Measurements from ENCODE around the gene CRNN. TPM values are rescaled to one million over a fixed set of nuclear protein-coding genes. Genes with fewer than 3 reads are reported as not detected.

Gene CRNN
- total and polyA plus RNA-seq, 2 experiments from 2014 or later = not detected

DNA sequence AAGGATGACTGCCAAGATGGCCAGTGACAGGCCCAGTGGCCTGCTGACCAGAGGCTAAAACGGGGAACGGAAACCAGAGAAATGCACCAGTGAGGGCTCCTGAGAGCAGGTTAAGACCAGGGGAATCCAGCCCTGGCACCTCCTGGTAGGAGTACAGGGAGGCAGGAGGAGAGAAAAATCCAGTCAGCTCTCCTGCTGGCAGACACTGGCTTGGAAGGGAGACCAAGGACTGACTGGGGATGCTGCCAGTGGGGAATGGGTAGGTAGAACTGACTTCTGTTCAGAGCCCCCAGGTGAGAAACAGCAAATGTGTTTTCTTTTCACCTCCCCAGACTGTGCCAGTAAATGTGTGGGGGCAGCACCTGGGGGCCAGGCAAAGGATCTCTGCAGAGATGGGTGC, 27.7 kb upstream of the CRNN start:
- no peaks in the 10 kb centered on the region for H3K79me2 ChIP-seq (replicated peaks; ENCODE audit: insufficient read depth)
- H2AFZ ChIP-seq = peak overlapping the region; percentile 88; the same call in 1 of the 2 replicates

More for the DNA sequence above, 27.7 kb upstream of the CRNN start:
- ATAC-seq (no peak), DNase-seq (ENCODE audit: low spot score) (no peak)
- H3K27me3 ChIP-seq (ENCODE audit: insufficient read depth) = no peaks in the 10 kb centered on the region
- Mint-ChIP-seq H3K27ac (no peak overlapping the region), H3K4me3 (no peak overlapping the region), H3K4me1 (no peaks in the 10 kb centered on the region), H3K36me3 (ENCODE audit: low read depth) (no peaks in the 10 kb centered on the region), H3K27me3 (ENCODE audit: insufficient read depth, low read depth, poor library complexity) (peaks cover 4% of the 10 kb centered on the region), H3K9me3 (no peaks in the 10 kb centered on the region)
- no peaks in the 10 kb centered on the region for H3K36me3 ChIP-seq (ENCODE audit: insufficient read depth)
- no peaks in the 10 kb centered on the region for H4K20me1 ChIP-seq (replicated peaks; ENCODE audit: insufficient read depth)
- H3K4me3 ChIP-seq = no peak overlapping the region
- H3K4me1 ChIP-seq (ENCODE audit: insufficient read depth) = peaks cover 3% of the 10 kb centered on the region; the same call in 1 of the 2 replicates
- no peak overlapping the region for H3K27ac ChIP-seq (ENCODE audit: low read depth)
- no peak overlapping the region for H3K4me2 ChIP-seq
- TF ChIP-seq, protein P1, sequence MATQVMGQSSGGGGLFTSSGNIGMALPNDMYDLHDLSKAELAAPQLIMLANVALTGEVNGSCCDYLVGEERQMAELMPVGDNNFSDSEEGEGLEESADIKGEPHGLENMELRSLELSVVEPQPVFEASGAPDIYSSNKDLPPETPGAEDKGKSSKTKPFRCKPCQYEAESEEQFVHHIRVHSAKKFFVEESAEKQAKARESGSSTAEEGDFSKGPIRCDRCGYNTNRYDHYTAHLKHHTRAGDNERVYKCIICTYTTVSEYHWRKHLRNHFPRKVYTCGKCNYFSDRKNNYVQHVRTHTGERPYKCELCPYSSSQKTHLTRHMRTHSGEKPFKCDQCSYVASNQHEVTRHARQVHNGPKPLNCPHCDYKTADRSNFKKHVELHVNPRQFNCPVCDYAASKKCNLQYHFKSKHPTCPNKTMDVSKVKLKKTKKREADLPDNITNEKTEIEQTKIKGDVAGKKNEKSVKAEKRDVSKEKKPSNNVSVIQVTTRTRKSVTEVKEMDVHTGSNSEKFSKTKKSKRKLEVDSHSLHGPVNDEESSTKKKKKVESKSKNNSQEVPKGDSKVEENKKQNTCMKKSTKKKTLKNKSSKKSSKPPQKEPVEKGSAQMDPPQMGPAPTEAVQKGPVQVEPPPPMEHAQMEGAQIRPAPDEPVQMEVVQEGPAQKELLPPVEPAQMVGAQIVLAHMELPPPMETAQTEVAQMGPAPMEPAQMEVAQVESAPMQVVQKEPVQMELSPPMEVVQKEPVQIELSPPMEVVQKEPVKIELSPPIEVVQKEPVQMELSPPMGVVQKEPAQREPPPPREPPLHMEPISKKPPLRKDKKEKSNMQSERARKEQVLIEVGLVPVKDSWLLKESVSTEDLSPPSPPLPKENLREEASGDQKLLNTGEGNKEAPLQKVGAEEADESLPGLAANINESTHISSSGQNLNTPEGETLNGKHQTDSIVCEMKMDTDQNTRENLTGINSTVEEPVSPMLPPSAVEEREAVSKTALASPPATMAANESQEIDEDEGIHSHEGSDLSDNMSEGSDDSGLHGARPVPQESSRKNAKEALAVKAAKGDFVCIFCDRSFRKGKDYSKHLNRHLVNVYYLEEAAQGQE (IDR thresholded peaks at IDR 0.05; ENCODE audit: unreplicated experiment) = no peak
- TF ChIP-seq, protein P2, sequence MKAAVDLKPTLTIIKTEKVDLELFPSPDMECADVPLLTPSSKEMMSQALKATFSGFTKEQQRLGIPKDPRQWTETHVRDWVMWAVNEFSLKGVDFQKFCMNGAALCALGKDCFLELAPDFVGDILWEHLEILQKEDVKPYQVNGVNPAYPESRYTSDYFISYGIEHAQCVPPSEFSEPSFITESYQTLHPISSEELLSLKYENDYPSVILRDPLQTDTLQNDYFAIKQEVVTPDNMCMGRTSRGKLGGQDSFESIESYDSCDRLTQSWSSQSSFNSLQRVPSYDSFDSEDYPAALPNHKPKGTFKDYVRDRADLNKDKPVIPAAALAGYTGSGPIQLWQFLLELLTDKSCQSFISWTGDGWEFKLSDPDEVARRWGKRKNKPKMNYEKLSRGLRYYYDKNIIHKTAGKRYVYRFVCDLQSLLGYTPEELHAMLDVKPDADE (IDR thresholded peaks at IDR 0.05) = no peak
- no peak for TF ChIP-seq STAT1 (IDR thresholded peaks at IDR 0.05; ENCODE audit: unreplicated experiment)
- no peak for TF ChIP-seq POLR2AphosphoS5 (IDR thresholded peaks at IDR 0.05; ENCODE audit: low read depth)
- TF ChIP-seq, protein P3, sequence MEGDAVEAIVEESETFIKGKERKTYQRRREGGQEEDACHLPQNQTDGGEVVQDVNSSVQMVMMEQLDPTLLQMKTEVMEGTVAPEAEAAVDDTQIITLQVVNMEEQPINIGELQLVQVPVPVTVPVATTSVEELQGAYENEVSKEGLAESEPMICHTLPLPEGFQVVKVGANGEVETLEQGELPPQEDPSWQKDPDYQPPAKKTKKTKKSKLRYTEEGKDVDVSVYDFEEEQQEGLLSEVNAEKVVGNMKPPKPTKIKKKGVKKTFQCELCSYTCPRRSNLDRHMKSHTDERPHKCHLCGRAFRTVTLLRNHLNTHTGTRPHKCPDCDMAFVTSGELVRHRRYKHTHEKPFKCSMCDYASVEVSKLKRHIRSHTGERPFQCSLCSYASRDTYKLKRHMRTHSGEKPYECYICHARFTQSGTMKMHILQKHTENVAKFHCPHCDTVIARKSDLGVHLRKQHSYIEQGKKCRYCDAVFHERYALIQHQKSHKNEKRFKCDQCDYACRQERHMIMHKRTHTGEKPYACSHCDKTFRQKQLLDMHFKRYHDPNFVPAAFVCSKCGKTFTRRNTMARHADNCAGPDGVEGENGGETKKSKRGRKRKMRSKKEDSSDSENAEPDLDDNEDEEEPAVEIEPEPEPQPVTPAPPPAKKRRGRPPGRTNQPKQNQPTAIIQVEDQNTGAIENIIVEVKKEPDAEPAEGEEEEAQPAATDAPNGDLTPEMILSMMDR (conservative IDR thresholded peaks at IDR 0.05; ENCODE audit: low read depth in 2 of 2) = no peak
- TF ChIP-seq, protein P4, sequence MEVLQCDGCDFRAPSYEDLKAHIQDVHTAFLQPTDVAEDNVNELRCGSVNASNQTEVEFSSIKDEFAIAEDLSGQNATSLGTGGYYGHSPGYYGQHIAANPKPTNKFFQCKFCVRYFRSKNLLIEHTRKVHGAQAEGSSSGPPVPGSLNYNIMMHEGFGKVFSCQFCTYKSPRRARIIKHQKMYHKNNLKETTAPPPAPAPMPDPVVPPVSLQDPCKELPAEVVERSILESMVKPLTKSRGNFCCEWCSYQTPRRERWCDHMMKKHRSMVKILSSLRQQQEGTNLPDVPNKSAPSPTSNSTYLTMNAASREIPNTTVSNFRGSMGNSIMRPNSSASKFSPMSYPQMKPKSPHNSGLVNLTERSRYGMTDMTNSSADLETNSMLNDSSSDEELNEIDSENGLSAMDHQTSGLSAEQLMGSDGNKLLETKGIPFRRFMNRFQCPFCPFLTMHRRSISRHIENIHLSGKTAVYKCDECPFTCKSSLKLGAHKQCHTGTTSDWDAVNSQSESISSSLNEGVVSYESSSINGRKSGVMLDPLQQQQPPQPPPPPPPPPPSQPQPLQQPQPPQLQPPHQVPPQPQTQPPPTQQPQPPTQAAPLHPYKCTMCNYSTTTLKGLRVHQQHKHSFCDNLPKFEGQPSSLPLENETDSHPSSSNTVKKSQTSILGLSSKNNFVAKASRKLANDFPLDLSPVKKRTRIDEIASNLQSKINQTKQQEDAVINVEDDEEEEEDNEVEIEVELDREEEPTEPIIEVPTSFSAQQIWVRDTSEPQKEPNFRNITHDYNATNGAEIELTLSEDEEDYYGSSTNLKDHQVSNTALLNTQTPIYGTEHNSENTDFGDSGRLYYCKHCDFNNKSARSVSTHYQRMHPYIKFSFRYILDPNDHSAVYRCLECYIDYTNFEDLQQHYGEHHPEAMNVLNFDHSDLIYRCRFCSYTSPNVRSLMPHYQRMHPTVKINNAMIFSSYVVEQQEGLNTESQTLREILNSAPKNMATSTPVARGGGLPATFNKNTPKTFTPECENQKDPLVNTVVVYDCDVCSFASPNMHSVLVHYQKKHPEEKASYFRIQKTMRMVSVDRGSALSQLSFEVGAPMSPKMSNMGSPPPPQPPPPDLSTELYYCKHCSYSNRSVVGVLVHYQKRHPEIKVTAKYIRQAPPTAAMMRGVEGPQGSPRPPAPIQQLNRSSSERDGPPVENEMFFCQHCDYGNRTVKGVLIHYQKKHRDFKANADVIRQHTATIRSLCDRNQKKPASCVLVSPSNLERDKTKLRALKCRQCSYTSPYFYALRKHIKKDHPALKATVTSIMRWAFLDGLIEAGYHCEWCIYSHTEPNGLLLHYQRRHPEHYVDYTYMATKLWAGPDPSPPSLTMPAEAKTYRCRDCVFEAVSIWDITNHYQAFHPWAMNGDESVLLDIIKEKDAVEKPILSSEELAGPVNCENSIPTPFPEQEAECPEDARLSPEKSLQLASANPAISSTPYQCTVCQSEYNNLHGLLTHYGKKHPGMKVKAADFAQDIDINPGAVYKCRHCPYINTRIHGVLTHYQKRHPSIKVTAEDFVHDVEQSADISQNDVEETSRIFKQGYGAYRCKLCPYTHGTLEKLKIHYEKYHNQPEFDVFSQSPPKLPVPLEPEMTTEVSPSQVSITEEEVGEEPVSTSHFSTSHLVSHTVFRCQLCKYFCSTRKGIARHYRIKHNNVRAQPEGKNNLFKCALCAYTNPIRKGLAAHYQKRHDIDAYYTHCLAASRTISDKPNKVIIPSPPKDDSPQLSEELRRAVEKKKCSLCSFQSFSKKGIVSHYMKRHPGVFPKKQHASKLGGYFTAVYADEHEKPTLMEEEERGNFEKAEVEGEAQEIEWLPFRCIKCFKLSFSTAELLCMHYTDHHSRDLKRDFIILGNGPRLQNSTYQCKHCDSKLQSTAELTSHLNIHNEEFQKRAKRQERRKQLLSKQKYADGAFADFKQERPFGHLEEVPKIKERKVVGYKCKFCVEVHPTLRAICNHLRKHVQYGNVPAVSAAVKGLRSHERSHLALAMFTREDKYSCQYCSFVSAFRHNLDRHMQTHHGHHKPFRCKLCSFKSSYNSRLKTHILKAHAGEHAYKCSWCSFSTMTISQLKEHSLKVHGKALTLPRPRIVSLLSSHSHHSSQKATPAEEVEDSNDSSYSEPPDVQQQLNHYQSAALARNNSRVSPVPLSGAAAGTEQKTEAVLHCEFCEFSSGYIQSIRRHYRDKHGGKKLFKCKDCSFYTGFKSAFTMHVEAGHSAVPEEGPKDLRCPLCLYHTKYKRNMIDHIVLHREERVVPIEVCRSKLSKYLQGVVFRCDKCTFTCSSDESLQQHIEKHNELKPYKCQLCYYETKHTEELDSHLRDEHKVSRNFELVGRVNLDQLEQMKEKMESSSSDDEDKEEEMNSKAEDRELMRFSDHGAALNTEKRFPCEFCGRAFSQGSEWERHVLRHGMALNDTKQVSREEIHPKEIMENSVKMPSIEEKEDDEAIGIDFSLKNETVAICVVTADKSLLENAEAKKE (CRISPR knock-in tag; IDR thresholded peaks at IDR 0.05) = no peak
- no peak for TF ChIP-seq EZH2 (IDR thresholded peaks at IDR 0.05; ENCODE audit: low read depth, unreplicated experiment)
- no peak for TF ChIP-seq CREB1 (CRISPR knock-in tag; IDR thresholded peaks at IDR 0.05; ENCODE audit: low read depth)
- no peak for TF ChIP-seq EZH2phosphoT487 (IDR thresholded peaks at IDR 0.05; ENCODE audit: unreplicated experiment)
- no peaks in the 10 kb centered on the region for H3F3A ChIP-seq (replicated peaks; ENCODE audit: low read depth)
- no peaks in the 10 kb centered on the region for H3K9me2 ChIP-seq (ENCODE audit: insufficient read depth)
